ENCODE results near the gene JAZF1.

The JAZF1 gene

DNA sequence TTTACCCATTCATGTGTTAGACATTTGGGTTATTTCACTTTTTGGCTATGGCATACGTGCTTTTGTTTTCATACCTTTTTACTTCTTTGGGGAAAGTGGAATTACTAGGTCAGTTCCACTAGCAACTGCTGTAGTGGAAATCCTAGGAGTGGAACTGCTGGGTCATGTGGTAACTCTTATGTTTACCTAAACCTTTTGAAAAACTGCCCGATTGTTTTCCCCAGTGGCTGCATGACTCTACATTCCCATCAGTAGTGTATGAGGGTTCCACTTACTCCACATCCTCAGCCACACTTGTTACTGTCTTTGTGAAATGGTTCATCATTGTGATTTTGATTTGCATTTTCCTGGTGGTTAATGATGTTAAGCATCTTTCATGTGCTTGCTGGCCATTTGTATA lies 358.4 kb downstream of the JAZF1 start:
- H3K27ac ChIP-seq (replicated peaks), result no peak overlapping the region
- TF ChIP-seq GABPA (IDR thresholded peaks at IDR 0.05; ENCODE audit: low read depth), result no peak
- no peak for TF ChIP-seq SPI1 (IDR thresholded peaks at IDR 0.05; ENCODE audit: borderline replicate concordance, low read depth)
- TF ChIP-seq, protein P1, sequence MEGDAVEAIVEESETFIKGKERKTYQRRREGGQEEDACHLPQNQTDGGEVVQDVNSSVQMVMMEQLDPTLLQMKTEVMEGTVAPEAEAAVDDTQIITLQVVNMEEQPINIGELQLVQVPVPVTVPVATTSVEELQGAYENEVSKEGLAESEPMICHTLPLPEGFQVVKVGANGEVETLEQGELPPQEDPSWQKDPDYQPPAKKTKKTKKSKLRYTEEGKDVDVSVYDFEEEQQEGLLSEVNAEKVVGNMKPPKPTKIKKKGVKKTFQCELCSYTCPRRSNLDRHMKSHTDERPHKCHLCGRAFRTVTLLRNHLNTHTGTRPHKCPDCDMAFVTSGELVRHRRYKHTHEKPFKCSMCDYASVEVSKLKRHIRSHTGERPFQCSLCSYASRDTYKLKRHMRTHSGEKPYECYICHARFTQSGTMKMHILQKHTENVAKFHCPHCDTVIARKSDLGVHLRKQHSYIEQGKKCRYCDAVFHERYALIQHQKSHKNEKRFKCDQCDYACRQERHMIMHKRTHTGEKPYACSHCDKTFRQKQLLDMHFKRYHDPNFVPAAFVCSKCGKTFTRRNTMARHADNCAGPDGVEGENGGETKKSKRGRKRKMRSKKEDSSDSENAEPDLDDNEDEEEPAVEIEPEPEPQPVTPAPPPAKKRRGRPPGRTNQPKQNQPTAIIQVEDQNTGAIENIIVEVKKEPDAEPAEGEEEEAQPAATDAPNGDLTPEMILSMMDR (IDR thresholded peaks at IDR 0.05; ENCODE audit: insufficient read depth, low read length), result no peak
- TF ChIP-seq POLR2AphosphoS5 (IDR thresholded peaks at IDR 0.05; ENCODE audit: low read depth), result no peak
- DNase-seq (ENCODE audit: low read depth in 1 of 2, low spot score in 1 of 2), result no peak
- no peak overlapping the region for H3K4me3 ChIP-seq (replicated peaks; ENCODE audit: insufficient read depth, low read length)
- H3K27me3 ChIP-seq (ENCODE audit: insufficient read depth, poor library complexity, severe bottlenecking), result no peaks in the 10 kb centered on the region

DNA sequence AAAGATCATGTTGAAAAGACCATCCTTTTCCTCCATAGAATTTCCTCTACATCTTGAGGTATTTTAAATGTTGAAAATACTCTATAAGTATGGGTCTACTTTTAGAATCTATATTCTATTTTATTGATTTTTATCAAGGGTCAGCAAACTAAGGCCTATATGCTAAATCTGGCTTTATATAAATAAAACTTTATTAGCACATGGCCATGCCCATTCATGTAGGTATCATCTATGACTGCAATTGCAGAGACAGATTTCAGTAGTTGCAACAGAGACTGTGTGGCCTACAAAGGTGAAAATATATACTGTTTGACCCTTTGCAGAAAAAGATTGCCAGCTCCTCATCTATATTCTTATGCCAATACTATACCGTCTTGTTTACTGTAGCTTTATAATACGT lies 367.9 kb downstream of the JAZF1 start:
- no peak overlapping the region for H3K27ac ChIP-seq (replicated peaks)
- no peak for TF ChIP-seq SPI1 (IDR thresholded peaks at IDR 0.05; ENCODE audit: borderline replicate concordance, low read depth)
- TF ChIP-seq, protein P2, sequence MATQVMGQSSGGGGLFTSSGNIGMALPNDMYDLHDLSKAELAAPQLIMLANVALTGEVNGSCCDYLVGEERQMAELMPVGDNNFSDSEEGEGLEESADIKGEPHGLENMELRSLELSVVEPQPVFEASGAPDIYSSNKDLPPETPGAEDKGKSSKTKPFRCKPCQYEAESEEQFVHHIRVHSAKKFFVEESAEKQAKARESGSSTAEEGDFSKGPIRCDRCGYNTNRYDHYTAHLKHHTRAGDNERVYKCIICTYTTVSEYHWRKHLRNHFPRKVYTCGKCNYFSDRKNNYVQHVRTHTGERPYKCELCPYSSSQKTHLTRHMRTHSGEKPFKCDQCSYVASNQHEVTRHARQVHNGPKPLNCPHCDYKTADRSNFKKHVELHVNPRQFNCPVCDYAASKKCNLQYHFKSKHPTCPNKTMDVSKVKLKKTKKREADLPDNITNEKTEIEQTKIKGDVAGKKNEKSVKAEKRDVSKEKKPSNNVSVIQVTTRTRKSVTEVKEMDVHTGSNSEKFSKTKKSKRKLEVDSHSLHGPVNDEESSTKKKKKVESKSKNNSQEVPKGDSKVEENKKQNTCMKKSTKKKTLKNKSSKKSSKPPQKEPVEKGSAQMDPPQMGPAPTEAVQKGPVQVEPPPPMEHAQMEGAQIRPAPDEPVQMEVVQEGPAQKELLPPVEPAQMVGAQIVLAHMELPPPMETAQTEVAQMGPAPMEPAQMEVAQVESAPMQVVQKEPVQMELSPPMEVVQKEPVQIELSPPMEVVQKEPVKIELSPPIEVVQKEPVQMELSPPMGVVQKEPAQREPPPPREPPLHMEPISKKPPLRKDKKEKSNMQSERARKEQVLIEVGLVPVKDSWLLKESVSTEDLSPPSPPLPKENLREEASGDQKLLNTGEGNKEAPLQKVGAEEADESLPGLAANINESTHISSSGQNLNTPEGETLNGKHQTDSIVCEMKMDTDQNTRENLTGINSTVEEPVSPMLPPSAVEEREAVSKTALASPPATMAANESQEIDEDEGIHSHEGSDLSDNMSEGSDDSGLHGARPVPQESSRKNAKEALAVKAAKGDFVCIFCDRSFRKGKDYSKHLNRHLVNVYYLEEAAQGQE (IDR thresholded peaks at IDR 0.05; ENCODE audit: insufficient replicate concordance, low read depth), result no peak
- no peak for TF ChIP-seq GABPA (IDR thresholded peaks at IDR 0.05; ENCODE audit: low read depth)
- TF ChIP-seq, protein P1 (IDR thresholded peaks at IDR 0.05; ENCODE audit: insufficient read depth, low read length), result no peak
- no peak for DNase-seq (ENCODE audit: low read depth in 1 of 2, low spot score in 1 of 2)
- H3K4me3 ChIP-seq (replicated peaks; ENCODE audit: insufficient read depth, low read length), result no peak overlapping the region
- H3K27me3 ChIP-seq (ENCODE audit: insufficient read depth, poor library complexity, severe bottlenecking), result no peaks in the 10 kb centered on the region

DNA sequence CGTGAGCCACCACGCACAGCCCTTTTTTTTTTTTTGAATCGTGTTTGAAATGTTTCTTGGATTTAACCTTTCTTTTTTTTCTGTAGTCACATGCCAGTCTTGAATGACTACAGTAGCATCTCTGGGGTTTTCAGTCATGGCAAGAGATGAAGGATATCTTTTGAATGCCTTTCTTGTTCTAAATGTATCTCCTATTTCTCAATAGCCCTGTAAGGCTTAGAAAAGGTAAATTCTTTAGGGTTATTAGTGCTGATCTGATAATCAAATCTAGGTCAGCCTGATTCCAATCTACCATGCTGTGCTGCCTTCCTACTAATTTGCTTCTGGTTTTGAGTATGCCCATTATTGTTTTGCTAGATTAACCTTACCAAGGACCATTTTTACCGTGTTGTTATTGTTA lies 370.4 kb downstream of the JAZF1 start:
- Histone ChIP-seq H3K4me3 (replicated peaks; ENCODE audit: insufficient read depth, low read length) (no peak overlapping the region), H3K27me3 (ENCODE audit: insufficient read depth, poor library complexity, severe bottlenecking) (no peaks in the 10 kb centered on the region), H3K27ac (replicated peaks) (no peak overlapping the region)
- TF ChIP-seq, protein P2 (IDR thresholded peaks at IDR 0.05; ENCODE audit: insufficient replicate concordance, low read depth), result no peak
- TF ChIP-seq GABPA (IDR thresholded peaks at IDR 0.05; ENCODE audit: low read depth) (no peak), SPI1 (IDR thresholded peaks at IDR 0.05; ENCODE audit: borderline replicate concordance, low read depth) (no peak), POLR2AphosphoS5 (IDR thresholded peaks at IDR 0.05; ENCODE audit: low read depth) (no peak)
- TF ChIP-seq, protein P1 (IDR thresholded peaks at IDR 0.05; ENCODE audit: insufficient read depth, low read length), result no peak
- DNase-seq (ENCODE audit: low read depth in 1 of 2, low spot score in 1 of 2), result no peak

DNA sequence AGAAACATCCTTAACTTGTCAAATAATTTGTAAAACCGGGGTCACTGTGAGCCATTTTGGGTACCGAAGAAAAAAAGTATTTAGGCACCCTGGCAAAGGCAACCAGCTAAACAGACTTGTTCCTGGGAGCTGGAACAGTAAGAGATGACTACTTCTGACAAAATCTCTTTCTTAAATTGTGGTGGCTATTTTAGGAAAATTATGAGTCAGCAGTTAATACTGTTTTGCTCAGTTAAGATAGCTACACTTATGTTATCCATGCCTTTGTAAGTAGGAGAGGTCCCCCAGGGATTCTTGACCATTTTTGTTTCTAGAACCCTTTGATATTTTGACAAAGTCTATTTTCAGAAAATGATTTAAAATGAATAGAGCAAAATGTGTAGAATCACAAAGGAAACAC lies 372.0 kb downstream of the JAZF1 start:
- no peak for DNase-seq (ENCODE audit: low read depth in 1 of 2, low spot score in 1 of 2)
- Histone ChIP-seq H3K27ac (replicated peaks) (no peak overlapping the region), H3K27me3 (ENCODE audit: insufficient read depth, poor library complexity, severe bottlenecking) (no peaks in the 10 kb centered on the region), H3K4me3 (replicated peaks; ENCODE audit: insufficient read depth, low read length) (no peak overlapping the region)
- TF ChIP-seq, protein P1 (IDR thresholded peaks at IDR 0.05; ENCODE audit: insufficient read depth, low read length), result no peak
- TF ChIP-seq, protein P2 (IDR thresholded peaks at IDR 0.05; ENCODE audit: insufficient replicate concordance, low read depth), result no peak
- TF ChIP-seq GABPA (IDR thresholded peaks at IDR 0.05; ENCODE audit: low read depth) (no peak), SPI1 (IDR thresholded peaks at IDR 0.05; ENCODE audit: borderline replicate concordance, low read depth) (no peak), POLR2AphosphoS5 (IDR thresholded peaks at IDR 0.05; ENCODE audit: low read depth) (no peak)

All from HL-60 (cell line).